Measurements from ENCODE around the gene IMMP1L.
"Not testable (repeated sequence)": the region's sequence is repeated elsewhere in the genome, so short reads cannot be mapped to it uniquely, and the experiment has no call there.

The IMMP1L gene, protein sequence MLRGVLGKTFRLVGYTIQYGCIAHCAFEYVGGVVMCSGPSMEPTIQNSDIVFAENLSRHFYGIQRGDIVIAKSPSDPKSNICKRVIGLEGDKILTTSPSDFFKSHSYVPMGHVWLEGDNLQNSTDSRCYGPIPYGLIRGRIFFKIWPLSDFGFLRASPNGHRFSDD

GRCh38 chr11:31509429-31510345 lies at the start of gene IMMP1L, which contains the start of gene ELP4:
Gene IMMP1L (minus strand): TSS chr11:31509622. CDS start chr11:31463276, 46,346 bp downstream.
Gene ELP4 (plus strand): TSS chr11:31509767. CDS start chr11:31509785, 18 bp downstream.
- DNase-seq (ENCODE audit: low read depth, low spot score), result peak; percentile 95

GRCh38 chr11:31558001-31558400 lies 48.6 kb upstream of the IMMP1L start:
- no peak for DNase-seq (ENCODE audit: low read depth, low spot score)

DNA sequence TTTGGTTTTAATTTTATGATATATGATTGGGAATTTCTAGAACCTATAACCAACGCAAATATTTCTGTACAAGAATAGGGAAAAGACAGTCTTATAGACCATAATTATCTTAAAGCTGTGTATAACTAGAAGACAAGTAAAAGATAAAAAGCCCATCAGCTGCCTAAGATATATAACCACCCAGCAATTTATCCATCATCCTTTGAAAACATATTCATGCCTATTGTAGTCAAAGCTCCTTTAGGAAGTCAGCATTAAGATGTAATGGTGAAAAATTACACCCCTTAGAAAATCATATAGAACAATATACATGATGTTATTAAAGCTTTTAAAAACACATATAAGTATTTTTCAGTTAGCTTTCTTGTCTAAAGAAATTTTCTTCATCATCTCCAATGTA lies 46.5 kb upstream of the IMMP1L start:
- DNase-seq (ENCODE audit: low read depth, low spot score), result no peak

- no peak for DNase-seq (ENCODE audit: low read depth, low spot score)
Observed at GRCh38 chr11:31542862-31543261, 33.4 kb upstream of the IMMP1L start.

DNA sequence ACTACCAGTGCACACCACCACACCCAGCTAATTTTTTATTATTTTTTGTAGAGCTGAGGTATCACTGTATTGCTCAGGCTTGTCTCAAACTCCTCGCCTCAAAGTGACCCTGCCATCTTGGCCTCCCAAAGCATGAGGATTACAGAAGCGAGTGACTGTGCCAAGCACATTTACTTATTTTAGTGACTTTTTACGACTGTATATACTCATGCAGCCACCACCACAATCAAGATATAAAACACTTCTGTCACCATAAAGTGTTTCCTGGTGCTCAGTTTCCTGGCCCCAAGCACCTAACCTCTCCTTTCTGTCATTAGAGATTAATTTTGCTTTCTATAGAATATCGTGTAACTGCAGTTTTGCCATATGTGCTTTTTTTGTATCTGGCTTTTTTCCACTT lies 26.1 kb upstream of the IMMP1L start:
- no peak for DNase-seq (ENCODE audit: low read depth, low spot score)

DNA sequence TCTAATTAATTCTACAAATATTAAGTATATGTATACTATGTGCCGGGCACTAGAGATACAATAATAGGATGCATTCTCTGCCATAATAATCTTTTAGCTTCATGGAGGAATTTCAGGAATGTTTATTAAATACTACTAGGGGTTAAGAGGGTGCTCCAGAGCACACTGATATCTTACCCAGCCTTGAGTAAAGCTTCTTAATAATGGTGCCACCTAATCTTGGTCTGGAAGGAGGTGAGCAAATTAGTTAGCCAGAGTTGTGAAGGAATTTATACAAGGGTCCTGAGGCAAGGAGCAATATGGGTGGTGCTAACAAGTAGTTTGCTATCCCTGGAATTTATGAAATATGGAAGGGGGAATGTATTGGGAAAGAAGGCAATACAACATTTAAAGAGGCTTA lies 21.9 kb upstream of the IMMP1L start:
- DNase-seq (ENCODE audit: low read depth, low spot score), result no peak

- DNase-seq (ENCODE audit: low read depth, low spot score), result no peak
Observed at GRCh38 chr11:31529701-31530100, 20.3 kb upstream of the IMMP1L start.

GRCh38 chr11:31529189-31529588 lies 19.8 kb upstream of the IMMP1L start:
- no peak for DNase-seq (ENCODE audit: low read depth, low spot score)

- no peak for DNase-seq (ENCODE audit: low read depth, low spot score)
Observed at GRCh38 chr11:31521497-31522150, 12.2 kb upstream of the IMMP1L start.

DNA sequence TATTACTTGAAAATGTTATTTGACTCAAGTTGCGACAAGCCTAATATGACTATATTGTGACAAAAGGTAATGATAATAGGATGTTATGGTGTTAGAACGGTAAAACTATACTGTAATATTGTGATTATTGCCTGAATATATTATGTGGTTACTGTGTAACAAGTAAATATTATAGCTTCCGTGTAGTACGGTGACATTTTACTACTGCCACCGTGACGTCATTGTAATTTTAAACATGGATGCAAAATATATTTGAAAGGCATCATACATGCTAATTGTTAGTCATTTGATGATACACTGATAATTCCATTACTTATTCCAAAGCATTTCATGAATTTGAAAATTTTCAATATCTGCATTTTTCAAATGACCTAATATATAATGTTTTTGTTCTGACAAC lies 2.7 kb upstream of the IMMP1L start:
- DNase-seq (ENCODE audit: low read depth, low spot score), result no peak

- no peak for DNase-seq (ENCODE audit: low read depth, low spot score)
Observed at GRCh38 chr11:31509051-31509428, 382 bp downstream of the IMMP1L start.

GRCh38 chr11:31500560-31500959 lies 8.9 kb downstream of the IMMP1L start:
- no peak for DNase-seq (ENCODE audit: low read depth, low spot score)

DNA sequence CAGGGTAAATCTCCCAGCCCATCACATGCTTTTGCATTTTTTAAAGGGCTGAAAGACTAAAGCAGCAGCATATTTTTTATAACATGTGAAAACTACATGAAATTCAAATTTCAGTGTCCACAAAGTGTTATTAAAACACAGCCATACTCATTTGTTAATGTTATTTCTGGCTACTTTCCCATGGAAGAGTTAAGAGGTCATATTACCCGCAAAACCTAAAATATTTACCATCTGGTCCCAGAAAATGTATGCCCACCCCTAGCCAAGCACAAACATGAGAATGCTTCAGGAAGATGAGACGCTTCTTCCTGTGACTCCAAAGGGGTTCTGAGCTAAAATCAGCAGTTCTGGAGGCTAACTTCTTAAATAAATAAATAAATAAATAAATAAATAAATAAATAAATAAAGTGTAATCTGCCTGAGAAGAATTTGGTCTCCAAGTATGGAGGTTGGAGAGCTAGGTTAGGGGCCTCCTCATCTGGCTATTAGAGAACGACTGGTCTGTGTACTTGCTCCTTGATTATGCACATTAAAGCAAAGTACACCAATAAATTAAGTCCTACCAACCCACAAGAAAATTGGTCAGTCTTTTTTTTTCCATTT lies 9.7 kb downstream of the IMMP1L start:
- no peak for DNase-seq (ENCODE audit: low read depth, low spot score)

GRCh38 chr11:31493762-31494161 lies 15.7 kb downstream of the IMMP1L start:
- not testable (repeated sequence) for DNase-seq (ENCODE audit: low read depth, low spot score)

- DNase-seq (ENCODE audit: low read depth, low spot score), result no peak
Observed at GRCh38 chr11:31493235-31493634, 16.2 kb downstream of the IMMP1L start.

DNA sequence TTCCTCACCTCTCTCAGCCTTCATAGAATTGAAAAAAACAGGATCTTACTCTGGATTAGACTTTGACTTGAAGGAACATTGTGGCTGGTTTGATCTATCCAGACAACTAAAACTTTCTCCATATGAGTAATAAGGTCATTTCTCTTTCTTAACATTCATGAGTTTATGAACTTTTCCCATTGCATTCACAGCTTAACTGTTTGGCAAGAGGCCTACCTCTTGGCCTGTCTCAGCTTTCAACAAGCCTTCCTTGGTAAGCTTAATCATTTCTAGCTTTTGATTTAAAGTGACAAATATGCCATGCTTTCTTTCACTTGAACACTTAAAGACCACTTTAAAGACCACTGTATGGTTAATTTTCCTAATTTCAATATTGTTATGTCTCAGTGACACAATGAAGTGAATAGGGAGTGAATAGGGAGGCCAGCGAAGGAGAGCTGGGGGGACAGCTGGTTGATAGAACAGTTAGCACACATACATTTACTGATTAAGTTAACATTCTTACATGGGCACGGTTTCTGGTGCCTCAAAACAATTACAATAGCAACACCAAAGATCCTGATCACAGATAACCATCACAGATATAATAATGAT lies 17.0 kb downstream of the IMMP1L start:
- DNase-seq (ENCODE audit: low read depth, low spot score), result no peak

- no peak for DNase-seq (ENCODE audit: low read depth, low spot score)
Observed at GRCh38 chr11:31487848-31488247, 21.6 kb downstream of the IMMP1L start.

DNA sequence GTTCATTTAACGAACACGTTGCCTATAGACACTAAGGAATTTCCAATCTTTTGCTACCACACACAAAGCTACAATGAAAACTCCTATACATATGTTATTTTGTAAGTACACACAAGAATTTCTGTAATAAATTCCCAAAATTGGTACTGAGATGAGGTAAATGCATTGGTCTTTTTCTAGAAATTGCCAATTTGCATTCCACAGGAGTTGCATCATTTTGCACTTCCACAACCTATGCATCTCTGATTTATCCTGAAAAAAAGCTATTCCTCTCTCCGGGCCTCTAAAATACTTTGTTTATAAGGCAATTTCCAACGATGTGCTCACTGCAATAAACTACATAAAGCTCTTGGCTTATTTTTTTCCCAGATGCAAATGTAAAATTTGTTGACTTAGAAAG lies 24.9 kb downstream of the IMMP1L start:
- no peak for DNase-seq (ENCODE audit: low read depth, low spot score)

DNA sequence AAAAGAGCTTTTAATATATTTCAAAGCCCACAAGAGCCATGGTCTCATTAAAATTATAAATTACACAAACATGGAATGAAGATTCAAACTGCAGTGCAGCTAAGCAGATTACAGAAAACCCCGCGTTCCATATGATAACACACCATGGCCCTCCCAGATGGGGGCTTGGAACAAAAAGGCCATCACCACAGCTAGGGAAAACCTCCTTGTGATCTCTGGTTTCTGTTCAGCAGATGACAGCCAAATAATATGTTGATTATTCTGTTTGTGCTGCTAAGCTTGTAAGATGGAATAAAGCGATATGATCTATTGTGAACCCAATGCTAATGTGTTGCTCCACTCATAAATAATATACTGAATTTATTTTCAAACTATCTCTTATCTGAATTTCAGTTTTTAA lies 28.5 kb downstream of the IMMP1L start:
- DNase-seq (ENCODE audit: low read depth, low spot score), result no peak

- DNase-seq (ENCODE audit: low read depth, low spot score), result no peak
Observed at GRCh38 chr11:31479066-31479465, 30.4 kb downstream of the IMMP1L start.

- DNase-seq (ENCODE audit: low read depth, low spot score), result no peak
Observed at GRCh38 chr11:31478223-31478590, 31.2 kb downstream of the IMMP1L start.
